ENCODE data around the gene PLPPR3. TPM values are rescaled to one million over a fixed set of nuclear protein-coding genes. Genes with fewer than 3 reads are reported as not detected.
"Not testable (repeated sequence)": the region's sequence is repeated elsewhere in the genome, so short reads cannot be mapped to it uniquely, and the experiment has no call there.

PLPPR3 gene
- total and polyA plus RNA-seq, 10 of the 15 experiments (the other 5 are each of a cell fraction or from before 2014, with no cell fraction given): 0.07 TPM; not detected in 9

DNA sequence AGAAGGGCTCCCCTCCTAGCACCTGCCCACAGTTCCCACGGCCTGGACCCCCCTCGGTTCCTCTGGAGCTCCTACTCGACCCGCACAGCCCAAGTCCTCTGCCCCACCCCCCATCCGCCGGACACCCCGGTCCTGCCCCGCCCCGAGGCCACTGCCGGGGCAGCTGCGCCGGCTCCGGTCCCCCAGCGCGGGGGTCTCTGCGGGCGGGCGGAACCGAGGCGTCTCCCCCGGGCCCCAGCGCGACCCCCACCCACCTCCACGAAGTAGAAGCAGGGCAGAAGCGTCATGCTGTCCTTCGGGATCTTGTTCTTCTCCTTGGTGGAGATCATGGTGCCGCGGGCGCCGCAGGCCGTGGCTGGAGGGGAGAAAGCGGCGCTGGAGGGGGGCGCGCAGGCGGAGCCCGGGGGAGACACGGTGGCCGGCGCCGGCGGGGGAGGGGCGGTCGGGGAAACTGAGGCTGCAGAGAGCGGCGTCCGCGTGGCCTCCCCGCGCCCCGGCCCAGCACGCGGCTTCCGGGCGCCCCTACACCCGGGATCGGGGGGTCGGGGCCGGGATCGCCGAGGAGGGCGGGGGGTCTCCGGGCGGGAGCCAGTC, 427 bp downstream of the PLPPR3 start:
- H3K79me2 ChIP-seq (ENCODE audit: control insufficient read depth, insufficient read depth, low read length): no peaks in the 10 kb centered on the region
- no peaks in the 10 kb centered on the region for H3K36me3 ChIP-seq (ENCODE audit: control insufficient read depth in 2 of 2, insufficient read depth in 2 of 2, low read length in 1 of 2)
- RAD21 ChIA-PET (ENCODE audit: unreplicated experiment): no interaction called here
- H3K4me2 ChIP-seq (ENCODE audit: control insufficient read depth, insufficient read depth): no peak overlapping the region
- FAIRE-seq (no peak), ATAC-seq (no peak), DNase-seq (ENCODE audit: low read depth, low spot score) (no peak)
- WGBS (ENCODE audit: insufficient coverage, insufficient replicate concordance, low lambda C conversion rate, missing lambda C conversion rate): 23% methylated on average over 26 of the region's 64 CpGs
- intact Hi-C loops (cut with micrococcal nuclease; ENCODE audit: unreplicated experiment): no loop called here
- H4K20me1 ChIP-seq (ENCODE audit: control insufficient read depth, insufficient read depth): no peaks in the 10 kb centered on the region
- no peak overlapping the region for H3K27ac ChIP-seq (ENCODE audit: control insufficient read depth, insufficient read depth)
- H3K9ac ChIP-seq (ENCODE audit: control insufficient read depth, insufficient read depth, low read length): no peak overlapping the region
- H3K4me3 ChIP-seq: no peak overlapping the region
- no peaks in the 10 kb centered on the region for H3K27me3 ChIP-seq (replicated peaks in 1 of 2; ENCODE audit: control insufficient read depth in 2 of 2, insufficient read depth in 2 of 2, low read length in 1 of 2)
- in situ Hi-C loops (cut with MboI): no loop called here
- CTCF ChIA-PET: no interaction called here
- POLR2A ChIA-PET: no interaction called here
- H2AFZ ChIP-seq (ENCODE audit: control insufficient read depth, low read depth, low read length): no peak overlapping the region
- no TSS peak for BruUV-seq (replicated peaks)
- SMC1A ChIA-PET (ENCODE audit: uncharacterized antibody, unreplicated experiment): no interaction called here
- TF ChIP-seq JUND (IDR thresholded peaks at IDR 0.05; ENCODE audit: low read depth, low read length) (no peak), POLR2AphosphoS2 (IDR thresholded peaks at IDR 0.05; ENCODE audit: low read depth, low read length) (no peak), FOXK2 (IDR thresholded peaks at IDR 0.05) (no peak), ESRRA (IDR thresholded peaks at IDR 0.05; ENCODE audit: low read length) (no peak), HDGF (IDR thresholded peaks at IDR 0.05) (no peak), ZNF207 (IDR thresholded peaks at IDR 0.05; ENCODE audit: borderline replicate concordance) (no peak), IKZF2 (IDR thresholded peaks at IDR 0.05) (no peak), FOXM1 (IDR thresholded peaks at IDR 0.05; ENCODE audit: low read depth, low read length) (no peak), ZNF24 (IDR thresholded peaks at IDR 0.05) (no peak), TBL1XR1 (IDR thresholded peaks at IDR 0.05; ENCODE audit: low read depth, low read length) (no peak), BMI1 (IDR thresholded peaks at IDR 0.05; ENCODE audit: borderline replicate concordance) (no peak), MTA2 (IDR thresholded peaks at IDR 0.05; ENCODE audit: low read depth) (no peak), BCL11A (IDR thresholded peaks at IDR 0.05; ENCODE audit: low read depth, low read length) (no peak), LARP7 (IDR thresholded peaks at IDR 0.05) (no peak), KDM1A (IDR thresholded peaks at IDR 0.05; ENCODE audit: borderline replicate concordance) (no peak), EED (IDR thresholded peaks at IDR 0.05; ENCODE audit: low read depth) (no peak), IRF5 (IDR thresholded peaks at IDR 0.05; ENCODE audit: borderline replicate concordance) (no peak)
- no peaks in the 10 kb centered on the region for H3K4me1 ChIP-seq (ENCODE audit: control insufficient read depth, insufficient read depth, low read length)
- no peaks in the 10 kb centered on the region for H3K9me3 ChIP-seq (replicated peaks; ENCODE audit: control insufficient read depth, insufficient read depth, low read length)

- H2AFZ ChIP-seq (ENCODE audit: control insufficient read depth, low read depth, low read length); H3K9me3 ChIP-seq (replicated peaks; ENCODE audit: control insufficient read depth, insufficient read depth, low read length); H3K79me2 ChIP-seq (ENCODE audit: control insufficient read depth, insufficient read depth, low read length); SMC1A ChIA-PET (ENCODE audit: uncharacterized antibody, unreplicated experiment); H4K20me1 ChIP-seq (ENCODE audit: control insufficient read depth, insufficient read depth); FAIRE-seq; RAD21 ChIA-PET (ENCODE audit: unreplicated experiment); H3K9ac ChIP-seq (ENCODE audit: control insufficient read depth, insufficient read depth, low read length); in situ Hi-C loops (cut with MboI); CTCF ChIA-PET; H3K27ac ChIP-seq (ENCODE audit: control insufficient read depth, insufficient read depth); BruUV-seq (replicated peaks); DNase-seq (ENCODE audit: low read depth, low spot score); H3K4me2 ChIP-seq (ENCODE audit: control insufficient read depth, insufficient read depth); H3K36me3 ChIP-seq (ENCODE audit: control insufficient read depth in 2 of 2, insufficient read depth in 2 of 2, low read length in 1 of 2); H3K27me3 ChIP-seq (replicated peaks in 1 of 2; ENCODE audit: control insufficient read depth in 2 of 2, insufficient read depth in 2 of 2, low read length in 1 of 2); POLR2A ChIA-PET; ATAC-seq; H3K4me1 ChIP-seq (ENCODE audit: control insufficient read depth, insufficient read depth, low read length); intact Hi-C loops (cut with micrococcal nuclease; ENCODE audit: unreplicated experiment); H3K4me3 ChIP-seq: not testable (repeated sequence)
- 77% methylated on average over 5 of the region's 5 CpGs for WGBS (ENCODE audit: insufficient coverage, insufficient replicate concordance, low lambda C conversion rate, missing lambda C conversion rate)
These were observed 1.5 kb downstream of the PLPPR3 start for GRCh38 chr19:820212-820611.

Measured in GM12878 (cell line).